HFFc6 (cell line): ENCODE results near the gene IGFBPL1. TPM values are rescaled to one million over a fixed set of nuclear protein-coding genes. Genes with fewer than 3 reads are reported as not detected.

ENCODE experiments used
- DNase-seq: peaks from one replicate; pipeline ENCODE4 v3.0.0-alpha.2; 2018
- H3K27ac Mint-ChIP-seq: 2 replicates; pipeline ENCODE4 v1.8.0; 2020; ENCODE audit warnings: mild to moderate bottlenecking, mixed read lengths
- H3K27me3 Mint-ChIP-seq: 2 replicates; pipeline ENCODE4 v1.8.0; 2021; ENCODE audit warnings: mild to moderate bottlenecking, moderate library complexity, mixed read lengths; ENCODE audit not compliant: insufficient read depth
- H3K36me3 Mint-ChIP-seq: 2 replicates; pipeline ENCODE4 v1.8.0; 2021; ENCODE audit warnings: low read depth, mixed read lengths
- H3K4me1 Mint-ChIP-seq: 2 replicates; pipeline ENCODE4 v1.8.0; 2020; ENCODE audit warnings: low read depth, mixed read lengths
- H3K4me3 Mint-ChIP-seq: 2 replicates; pipeline ENCODE4 v1.8.0; 2020; ENCODE audit warnings: mild to moderate bottlenecking, moderate library complexity, mixed read lengths
- H3K9me3 Mint-ChIP-seq: 2 replicates; pipeline ENCODE4 v1.8.0; 2020; ENCODE audit warnings: mild to moderate bottlenecking, mixed read lengths
- CTCF ChIP-seq: fragments of 200-600 bp; sonication (generic); IDR thresholded peaks from 2 replicates; pipeline ENCODE4 v1.5.0; 2021; ENCODE audit warnings: antibody characterized with exemption, mild to moderate bottlenecking
- total RNA-seq, 6 experiments: library from RNA; stranded (reverse); fragmentation: NEBNext Ultra II Directional; extraction: Animal tissue kit (Norgen Biotek cat#: 25700); gene quantifications; 2 replicates in 1 of 6; 3 replicates in 5 of 6; pipeline ENCODE4 v1.2.3, GENCODE V29; 2021

The IGFBPL1 gene
- total RNA-seq, 6 experiments from 2014 or later = not detected

- TF ChIP-seq CTCF = no peak
- H3K36me3 Mint-ChIP-seq = no peaks in the 10 kb centered on the region
- peaks cover 7% of the 10 kb centered on the region; the same call in 1 of the 2 replicates for H3K4me1 Mint-ChIP-seq
- no peaks in the 10 kb centered on the region for H3K9me3 Mint-ChIP-seq
- H3K27ac Mint-ChIP-seq = no peak overlapping the region
- no peak overlapping the region for H3K4me3 Mint-ChIP-seq
- H3K27me3 Mint-ChIP-seq = peaks cover 7% of the 10 kb centered on the region
- DNase-seq = no peak
These were observed 21.1 kb upstream of the IGFBPL1 start for GRCh38 chr9:38445154-38446043.

DNA sequence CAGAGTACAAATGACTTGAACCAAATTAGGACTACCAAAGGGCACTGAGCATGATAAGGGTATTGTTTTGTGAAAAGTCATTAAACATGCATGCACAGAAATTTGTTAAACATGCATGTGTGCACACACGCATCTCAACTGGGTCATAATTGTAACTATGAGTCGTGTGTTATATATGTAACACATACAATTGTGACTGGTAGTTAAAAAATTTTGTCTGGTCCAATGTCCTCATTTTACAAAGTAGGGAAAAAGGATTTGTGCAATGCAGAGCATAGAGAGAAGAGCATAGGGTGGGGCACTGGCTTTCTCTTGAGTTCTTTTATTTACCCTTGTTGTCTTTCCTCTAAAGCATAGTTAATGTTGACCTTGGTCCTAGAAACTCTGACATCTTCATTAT lies 19.3 kb upstream of the IGFBPL1 start:
- Mint-ChIP-seq H3K9me3 (no peaks in the 10 kb centered on the region), H3K27ac (no peak overlapping the region), H3K4me1 (peaks cover 7% of the 10 kb centered on the region; the same call in 1 of the 2 replicates), H3K4me3 (no peak overlapping the region), H3K27me3 (peaks cover 9% of the 10 kb centered on the region), H3K36me3 (no peaks in the 10 kb centered on the region)
- no peak for DNase-seq
- TF ChIP-seq CTCF = no peak

DNA sequence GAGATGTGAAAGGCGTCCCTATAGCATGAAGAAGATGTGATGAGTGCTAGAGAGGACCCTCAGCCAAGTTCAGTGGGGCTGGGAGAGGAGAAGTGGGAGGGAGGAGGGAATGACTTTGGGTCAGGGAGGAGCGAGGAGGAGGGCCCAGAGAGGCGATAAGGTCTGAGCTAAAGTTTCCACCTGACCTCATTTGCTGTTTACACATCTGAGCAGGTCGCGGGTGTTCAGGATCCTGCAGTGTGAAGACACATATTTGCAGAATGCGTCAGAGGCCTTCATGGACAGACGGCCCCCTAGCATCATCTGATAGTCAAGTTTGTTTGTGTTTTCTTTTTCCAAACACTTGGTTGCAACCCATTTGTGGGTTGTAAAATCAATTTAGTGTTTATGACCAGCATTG lies 18.9 kb upstream of the IGFBPL1 start:
- Mint-ChIP-seq H3K4me3 (no peak overlapping the region), H3K27me3 (peaks cover 9% of the 10 kb centered on the region), H3K36me3 (no peaks in the 10 kb centered on the region), H3K9me3 (no peaks in the 10 kb centered on the region), H3K27ac (no peak overlapping the region), H3K4me1 (peaks cover 9% of the 10 kb centered on the region)
- no peak for DNase-seq
- TF ChIP-seq CTCF = no peak

DNA sequence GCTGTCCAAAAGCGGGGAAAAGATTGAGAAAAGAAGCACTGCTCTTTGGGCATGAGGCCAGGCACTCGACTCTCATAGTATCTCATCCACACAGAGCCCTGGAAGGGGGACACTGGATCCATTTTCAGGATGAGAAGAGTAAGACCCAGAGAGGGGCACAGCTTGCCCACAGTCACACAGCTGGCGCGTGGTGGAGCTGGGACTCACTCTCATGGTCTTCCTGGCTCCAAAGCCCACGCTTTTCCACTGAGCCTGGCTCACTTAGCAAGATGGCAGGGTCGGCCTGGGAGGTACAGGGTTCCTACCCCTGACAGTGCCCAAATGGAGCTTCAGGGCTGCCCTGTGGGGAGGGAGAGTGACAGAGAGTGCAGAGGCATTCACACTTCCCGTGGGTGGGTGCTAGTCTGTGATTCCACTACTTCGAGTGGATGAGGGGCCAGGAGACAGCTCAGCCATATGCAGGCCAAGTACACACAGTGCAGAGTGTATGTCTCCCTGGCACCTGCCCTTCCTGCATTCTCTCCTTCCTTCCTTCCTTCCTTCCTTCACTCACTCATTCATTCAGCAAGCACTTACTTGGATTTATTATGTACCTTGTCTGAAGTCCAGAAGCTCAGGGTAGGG lies 18.3 kb upstream of the IGFBPL1 start:
- DNase-seq = no peak
- H3K36me3 Mint-ChIP-seq = no peaks in the 10 kb centered on the region
- H3K27me3 Mint-ChIP-seq = peaks cover 9% of the 10 kb centered on the region
- H3K4me1 Mint-ChIP-seq = peaks cover 15% of the 10 kb centered on the region
- no peak overlapping the region for H3K27ac Mint-ChIP-seq
- H3K4me3 Mint-ChIP-seq = no peak overlapping the region
- TF ChIP-seq CTCF = no peak
- H3K9me3 Mint-ChIP-seq = no peaks in the 10 kb centered on the region

DNA sequence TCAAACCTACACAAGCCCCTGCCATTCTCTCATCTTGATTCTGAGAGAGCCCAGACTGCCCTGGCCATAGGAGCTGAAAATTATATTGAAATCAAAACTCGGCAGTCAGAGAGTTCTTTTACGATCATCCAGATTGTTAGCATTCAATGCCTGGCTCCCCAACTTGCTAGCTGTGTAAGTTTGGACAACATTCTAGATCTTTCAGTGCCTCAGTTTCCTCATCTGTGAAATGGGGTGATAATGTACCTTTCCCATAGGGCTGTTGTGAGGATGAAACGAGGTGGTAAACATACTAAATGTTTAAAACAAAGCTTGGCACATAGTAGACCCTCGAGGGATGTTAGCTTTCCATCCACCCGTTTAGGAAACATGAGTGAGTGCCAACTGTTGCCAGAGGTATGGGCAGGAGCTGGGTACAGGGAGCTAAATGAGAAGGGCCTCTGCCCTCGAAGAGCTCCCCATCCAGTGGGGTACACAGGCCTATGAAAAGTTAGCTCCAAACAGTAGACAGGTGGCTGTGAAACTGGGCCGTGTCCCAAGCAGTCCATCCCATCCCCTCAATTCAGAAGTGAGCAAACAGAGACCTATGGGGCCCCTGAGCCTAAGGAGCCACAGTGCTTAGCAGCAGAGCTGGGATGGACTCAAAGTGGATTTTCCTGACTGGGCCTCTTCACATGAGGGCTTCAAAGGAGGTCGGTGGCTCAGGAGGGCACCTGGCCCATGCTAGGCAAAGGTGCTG lies 17.3 kb upstream of the IGFBPL1 start:
- no peak for TF ChIP-seq CTCF
- Mint-ChIP-seq H3K9me3 (no peaks in the 10 kb centered on the region), H3K27ac (no peak overlapping the region), H3K27me3 (peaks cover 9% of the 10 kb centered on the region), H3K4me1 (peaks cover 26% of the 10 kb centered on the region), H3K36me3 (no peaks in the 10 kb centered on the region), H3K4me3 (no peak overlapping the region)
- no peak for DNase-seq
